Forelimb muscle (tissue), 1 donor: Measurements from ENCODE around the gene STEAP1B. TPM values are rescaled to one million over a fixed set of nuclear protein-coding genes. Genes with fewer than 3 reads are reported as not detected.
"Not testable (repeated sequence)": the region's sequence is repeated elsewhere in the genome, so short reads cannot be mapped to it uniquely, and the experiment has no call there.

Experiments
- DNase-seq: peaks from one replicate; pipeline ENCODE4 v3.0.0-alpha.2; 2013; ENCODE audit warnings: low read depth
- polyA plus RNA-seq: library from polyadenylated mRNA; unstranded; fragments of 120-200 nt; gene quantifications from one replicate; pipeline ENCODE4 v1.2.1, GENCODE V29; 2013; ENCODE audit not compliant: insufficient read length

The STEAP1B gene
- polyA plus RNA-seq, 1 donor: 1.7 TPM

DNA sequence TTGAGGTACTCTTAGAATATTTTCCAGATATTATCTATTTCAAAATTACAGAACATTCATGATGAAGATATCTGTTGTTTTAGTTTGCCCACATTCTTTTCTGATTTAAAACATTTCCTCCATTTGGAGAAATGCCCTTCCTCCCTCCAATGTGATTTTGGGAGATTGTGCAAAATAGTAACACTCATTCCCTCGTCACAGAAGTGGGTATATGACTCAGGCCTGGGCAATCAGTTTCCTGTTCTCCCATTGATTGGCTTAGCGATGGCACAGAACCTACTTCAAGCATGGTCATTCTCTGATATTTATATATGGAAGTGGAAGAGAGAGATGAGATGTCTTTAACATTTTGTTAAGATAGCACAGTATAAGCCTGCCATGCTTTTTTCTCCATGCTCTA lies 3.1 kb downstream of the STEAP1B start:
- not testable (repeated sequence) for DNase-seq

- DNase-seq: not testable (repeated sequence)
Observed at GRCh38 chr7:22496296-22496888, 3.6 kb downstream of the STEAP1B start.

GRCh38 chr7:22493160-22493925 lies 6.6 kb downstream of the STEAP1B start:
- DNase-seq: not testable (repeated sequence)

- peak; percentile 29 for DNase-seq
Observed at GRCh38 chr7:22488643-22489462, 11.1 kb downstream of the STEAP1B start.

GRCh38 chr7:22487978-22488642 lies 11.9 kb downstream of the STEAP1B start:
- no peak for DNase-seq

- no peak for DNase-seq
Observed at GRCh38 chr7:22486597-22486996, 13.4 kb downstream of the STEAP1B start.

GRCh38 chr7:22485189-22485588 lies 14.8 kb downstream of the STEAP1B start:
- no peak for DNase-seq

DNA sequence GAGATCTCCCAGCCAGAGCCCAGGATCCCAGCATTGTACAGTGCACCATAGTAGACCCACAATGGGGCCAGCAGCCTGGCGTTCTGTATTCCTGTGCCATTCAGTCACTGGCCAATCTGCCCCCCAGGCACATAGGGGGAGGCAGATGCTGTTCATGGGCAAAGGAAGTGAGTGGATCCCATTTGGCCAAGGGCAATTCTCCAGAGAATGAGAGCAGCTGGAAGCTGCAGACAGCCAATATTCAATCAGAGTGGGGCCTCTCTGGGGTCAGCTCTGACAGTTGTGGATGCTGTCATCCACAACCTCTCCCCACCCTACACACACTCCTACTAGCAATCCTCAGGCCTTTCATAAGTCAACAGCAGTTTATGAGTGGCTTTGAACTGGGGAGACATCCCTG lies 17.5 kb downstream of the STEAP1B start:
- DNase-seq: no peak

- DNase-seq: no peak
Observed at GRCh38 chr7:22481726-22482125, 18.3 kb downstream of the STEAP1B start.

DNA sequence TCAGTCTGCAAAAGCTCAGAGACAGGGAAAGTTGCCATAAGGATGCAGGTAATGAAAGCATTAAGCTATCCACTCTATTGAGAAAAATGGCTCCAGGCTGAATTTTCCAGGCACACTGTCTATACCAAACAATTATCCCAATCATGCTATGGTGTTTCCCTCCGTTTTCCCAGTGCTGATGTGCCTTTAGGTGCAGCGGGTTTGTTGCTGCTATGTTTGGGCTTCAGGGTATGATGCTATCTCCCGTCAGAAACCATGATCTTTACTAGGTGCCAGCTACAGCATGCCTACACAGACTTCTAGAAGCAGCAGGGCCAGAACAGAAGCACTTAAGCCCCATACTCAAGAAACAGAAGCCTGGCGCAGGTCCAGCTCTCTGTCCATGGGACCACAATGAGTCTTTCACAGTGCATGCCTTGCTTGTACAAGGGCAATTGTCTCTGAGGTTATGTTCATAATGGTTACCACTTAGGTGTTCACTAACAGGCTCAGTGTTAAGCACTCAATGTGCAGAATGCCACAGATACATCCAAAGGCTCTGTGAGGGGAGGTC lies 19.4 kb downstream of the STEAP1B start:
- DNase-seq: no peak

DNA sequence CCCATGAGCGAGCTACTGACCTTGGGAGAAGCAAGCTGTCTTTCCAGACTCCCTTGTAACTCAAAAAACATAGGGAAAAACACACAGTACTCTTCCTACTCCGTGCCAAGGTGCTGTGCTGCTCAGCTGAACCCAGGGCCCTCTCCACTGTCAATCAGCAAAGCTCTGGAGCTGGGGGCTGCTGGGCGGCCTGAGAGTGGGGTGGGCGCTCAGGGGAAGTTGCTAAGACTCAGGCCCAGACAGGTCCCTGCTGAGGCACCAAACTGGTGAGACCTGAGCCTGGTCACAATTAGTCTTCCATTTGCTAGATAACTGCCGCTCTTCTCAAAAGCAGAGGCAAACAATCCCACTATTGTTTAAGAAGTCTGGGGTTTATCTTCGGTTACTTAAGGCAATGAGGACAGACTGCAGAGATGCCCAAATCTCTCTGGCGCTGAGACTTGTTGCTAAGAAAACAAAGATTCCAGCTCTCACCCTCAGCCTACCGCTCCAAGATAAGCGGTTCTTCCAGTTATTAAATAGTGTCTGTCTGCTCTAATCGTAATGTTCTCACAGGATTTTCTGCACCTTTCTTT lies 22.0 kb downstream of the STEAP1B start:
- DNase-seq: no peak

GRCh38 chr7:22477262-22477661 lies 22.7 kb downstream of the STEAP1B start:
- no peak for DNase-seq

DNA sequence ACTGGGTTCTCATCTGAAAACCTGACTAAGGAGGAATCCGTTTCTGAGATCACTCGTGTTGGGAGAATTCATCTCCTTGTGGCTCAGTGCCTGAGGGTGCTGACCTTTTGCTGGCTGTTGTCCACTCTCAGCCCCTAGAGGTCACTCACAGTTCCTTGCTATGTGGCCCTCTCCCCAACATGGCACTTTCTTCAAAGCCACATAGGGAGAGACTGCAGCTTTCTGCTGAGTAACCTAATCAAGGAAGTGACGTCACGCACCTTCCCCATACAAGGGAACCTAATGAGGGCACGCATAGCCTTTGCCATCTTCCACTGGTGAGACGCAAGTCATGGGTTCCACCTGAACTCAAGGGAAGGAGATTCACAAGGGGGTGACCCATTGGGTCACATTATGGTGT lies 23.2 kb downstream of the STEAP1B start:
- no peak for DNase-seq

- no peak for DNase-seq
Observed at GRCh38 chr7:22474645-22475044, 25.3 kb downstream of the STEAP1B start.

DNA sequence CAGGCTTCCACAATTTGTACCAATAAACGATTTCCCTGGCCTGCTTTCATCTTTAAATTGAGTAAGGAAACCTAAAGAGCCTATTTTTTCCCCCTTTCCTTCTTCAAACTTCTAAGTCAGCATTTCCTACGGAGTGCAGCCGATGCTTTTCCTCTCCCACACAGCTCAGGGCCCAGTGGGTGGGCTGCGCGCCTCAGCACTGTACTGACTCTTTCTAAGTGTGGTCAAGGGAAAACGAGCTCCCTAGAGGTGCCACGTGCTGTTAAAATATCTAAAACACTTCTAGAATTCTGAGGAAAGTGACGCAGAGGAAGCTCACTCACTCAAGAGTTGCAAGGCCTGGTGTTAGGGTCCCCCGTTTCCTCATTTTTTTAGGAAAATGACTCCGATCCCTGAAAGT lies 29.0 kb downstream of the STEAP1B start:
- no peak for DNase-seq

DNA sequence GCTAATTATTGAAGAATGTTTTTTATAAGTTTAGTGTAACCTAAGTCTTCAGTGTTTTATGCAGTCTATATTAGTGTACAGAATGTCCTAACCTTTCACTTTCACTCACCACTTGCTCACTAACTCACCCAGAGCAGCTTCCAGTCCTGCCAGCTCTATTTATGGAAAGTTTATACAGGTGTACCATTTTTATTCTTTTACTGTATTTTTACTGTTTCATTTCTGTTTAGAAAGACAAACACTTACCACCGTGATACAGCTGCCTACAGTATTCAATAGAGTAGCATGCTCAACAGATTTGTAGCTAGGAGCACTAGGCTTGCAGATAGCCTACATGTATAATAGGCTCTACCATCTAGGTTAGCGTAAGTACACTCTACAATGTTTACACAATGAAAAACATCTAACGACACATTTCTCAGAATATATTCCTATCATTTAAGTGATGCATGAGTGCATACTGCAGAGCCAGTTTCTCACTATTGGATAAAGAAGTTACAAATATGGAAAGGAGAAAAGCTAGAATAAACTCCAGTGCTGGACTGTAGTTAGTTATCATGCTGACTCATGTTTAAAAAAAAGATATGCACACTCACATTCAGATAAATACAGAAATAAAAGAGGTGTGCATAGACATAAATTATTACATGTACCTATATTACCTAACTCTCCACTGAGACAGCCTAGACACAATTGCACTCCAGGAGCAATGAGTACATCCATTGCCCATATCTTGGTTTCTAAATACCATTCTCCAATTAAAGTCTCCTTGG lies 30.4 kb downstream of the STEAP1B start:
- DNase-seq: no peak

GRCh38 chr7:22468609-22469008 lies 31.4 kb downstream of the STEAP1B start:
- no peak for DNase-seq

DNA sequence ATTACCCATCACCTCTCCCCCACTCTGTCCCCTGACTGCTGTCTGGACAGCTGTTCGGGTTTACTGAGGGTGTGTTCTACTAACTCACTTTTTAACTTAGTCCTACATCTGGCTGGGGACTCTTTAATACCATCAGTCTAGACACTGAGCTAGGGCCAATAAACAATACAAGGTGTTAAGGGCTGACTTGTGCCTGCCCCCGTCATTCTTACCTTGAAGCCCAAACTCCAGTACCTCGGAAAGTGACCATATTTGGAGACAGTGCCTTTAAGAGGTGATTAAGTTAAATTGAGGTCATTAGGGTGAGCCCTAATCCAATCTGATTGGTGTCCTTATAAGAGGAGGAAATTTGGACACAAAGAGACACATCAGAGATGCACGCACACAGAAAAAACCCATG lies 35.7 kb downstream of the STEAP1B start:
- no peak for DNase-seq

DNA sequence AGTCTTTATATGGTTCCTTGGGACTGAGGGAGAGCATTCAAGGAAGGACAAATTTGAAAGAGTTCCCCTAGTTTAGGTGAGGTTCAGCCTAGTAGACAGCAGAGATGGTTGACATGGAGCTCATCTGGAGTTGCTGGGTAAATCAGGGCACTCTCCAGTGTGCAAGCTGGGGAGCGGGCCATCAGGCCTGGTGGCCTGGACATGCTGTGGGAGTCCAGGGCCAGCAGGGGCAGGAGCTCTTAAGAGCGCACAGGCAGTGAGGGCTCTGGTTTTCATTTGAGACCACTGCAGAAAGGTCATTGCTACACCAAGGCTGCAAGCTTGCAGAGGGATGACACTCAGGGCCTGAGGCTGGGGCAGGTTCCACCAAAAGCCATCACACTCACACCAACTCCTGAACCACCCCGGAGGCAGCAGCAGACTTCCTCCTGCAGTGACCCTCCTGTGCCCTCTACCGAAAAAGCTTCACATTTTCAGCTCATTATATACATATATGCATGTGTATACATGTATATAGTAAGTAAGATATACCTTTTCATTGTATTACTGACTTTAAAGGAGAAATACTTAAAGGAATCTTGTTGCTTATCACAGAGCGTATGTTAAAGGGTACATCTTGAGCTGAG lies 39.5 kb downstream of the STEAP1B start:
- no peak for DNase-seq

- DNase-seq: no peak
Observed at GRCh38 chr7:22457471-22457870, 42.5 kb downstream of the STEAP1B start.
